OCI-M1 (cell line): Measurements from ENCODE around the gene AKR1D1.
"Not testable (repeated sequence)": the region's sequence is repeated elsewhere in the genome, so short reads cannot be mapped to it uniquely, and the experiment has no call there.

ENCODE experiments used
- DNase-seq: peaks from one replicate; lab custom pipeline; 2025; lab: John Stamatoyannopoulos, UW

AKR1D1 gene

DNA sequence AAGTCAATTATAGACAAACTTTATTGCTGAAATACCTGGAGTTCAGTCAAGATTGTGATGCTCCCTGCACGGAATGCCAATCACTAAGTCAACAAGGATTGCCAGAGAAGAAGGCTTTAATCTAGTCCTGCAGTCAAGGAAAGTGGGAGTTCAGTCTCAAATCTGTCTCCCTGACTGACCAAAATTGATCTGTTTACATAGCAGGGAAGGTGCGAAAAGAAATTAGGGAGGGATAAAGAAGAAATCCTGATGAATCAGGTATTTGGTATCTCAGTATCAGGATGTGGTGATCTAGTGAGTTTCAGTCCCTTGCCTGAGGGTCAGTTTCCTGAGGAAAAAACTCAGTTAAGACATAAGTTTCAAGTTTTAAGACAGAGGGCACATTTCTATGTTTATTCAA is 2.1 kb upstream of the AKR1D1 start:
- DNase-seq = no peak

DNA sequence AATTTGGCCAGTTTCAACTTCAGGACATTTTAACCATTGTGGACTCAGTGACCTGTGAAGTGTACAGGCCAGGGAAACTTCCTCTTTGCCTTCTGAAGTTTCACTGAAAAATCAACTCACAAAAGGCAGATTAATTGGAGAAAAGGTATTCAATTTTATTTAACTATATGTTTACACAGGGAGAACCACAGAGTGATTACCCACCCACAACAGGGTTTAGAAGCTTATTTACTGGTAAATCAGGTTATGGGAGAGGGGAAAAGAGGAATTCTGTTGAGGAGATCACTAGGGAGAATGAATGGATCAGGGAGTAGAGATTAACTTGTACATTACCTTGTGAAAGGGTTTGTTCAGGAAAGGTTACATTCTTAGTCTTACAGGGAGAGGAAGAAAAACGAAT is 1.7 kb upstream of the AKR1D1 start:
- DNase-seq = no peak

DNA sequence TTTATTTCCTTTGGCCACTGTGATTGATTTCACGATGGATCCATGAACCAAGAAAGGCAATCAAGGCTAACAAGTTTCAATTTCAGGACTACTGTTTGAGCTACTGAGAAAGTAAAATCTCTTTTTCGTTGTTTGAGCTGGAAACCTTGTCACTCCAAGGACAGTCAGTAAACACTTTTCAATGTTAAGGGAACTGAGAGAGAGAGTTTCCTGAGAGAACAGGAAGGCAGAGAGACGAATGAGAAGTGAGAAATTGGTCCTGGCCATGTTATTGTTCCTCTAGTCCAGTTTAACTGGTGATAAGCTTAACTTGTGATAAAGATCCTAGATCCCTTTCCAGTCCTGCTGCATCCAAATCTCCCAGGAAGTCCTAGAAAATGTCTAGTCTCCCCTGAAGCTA is 909 bp upstream of the AKR1D1 start:
- no peak for DNase-seq

DNA sequence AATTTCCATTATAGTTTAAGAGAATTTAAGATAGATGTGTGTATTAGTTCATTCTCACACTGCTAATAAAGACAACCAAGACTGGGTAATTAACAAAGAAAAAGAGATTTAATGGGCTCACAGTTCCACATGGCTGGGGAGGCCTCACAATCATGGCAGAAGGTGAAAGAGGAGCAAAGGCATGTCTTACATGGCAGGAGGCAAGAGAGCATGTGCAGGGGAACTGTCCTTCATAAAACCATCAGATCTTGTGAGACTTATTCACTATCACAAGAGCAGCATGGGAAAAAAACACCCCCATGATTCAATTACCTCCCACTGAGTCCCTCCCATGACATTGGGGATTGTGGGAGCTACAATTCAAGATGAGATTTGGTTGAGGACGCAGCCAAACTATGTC is 473 bp upstream of the AKR1D1 start:
- not testable (repeated sequence) for DNase-seq

DNA sequence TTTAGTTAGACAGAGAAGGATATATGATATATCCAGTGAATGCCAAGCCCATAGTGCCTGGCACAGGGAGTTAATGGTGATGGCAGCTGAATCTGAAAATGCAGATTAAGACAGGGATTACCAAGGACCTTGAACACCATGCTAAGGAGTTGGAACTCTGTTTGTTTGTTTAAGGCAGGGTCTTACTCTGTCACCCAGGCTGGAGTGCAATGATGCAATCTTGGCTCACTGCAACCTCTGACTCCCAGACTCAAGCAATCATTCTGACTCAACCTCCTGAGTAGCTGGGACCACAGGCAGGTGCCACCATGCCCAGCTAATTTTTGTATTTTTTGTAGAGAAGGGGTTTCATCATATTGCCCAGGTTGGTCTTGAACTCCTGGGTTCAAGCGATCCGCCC is 1.6 kb downstream of the AKR1D1 start:
- DNase-seq = no peak

DNA sequence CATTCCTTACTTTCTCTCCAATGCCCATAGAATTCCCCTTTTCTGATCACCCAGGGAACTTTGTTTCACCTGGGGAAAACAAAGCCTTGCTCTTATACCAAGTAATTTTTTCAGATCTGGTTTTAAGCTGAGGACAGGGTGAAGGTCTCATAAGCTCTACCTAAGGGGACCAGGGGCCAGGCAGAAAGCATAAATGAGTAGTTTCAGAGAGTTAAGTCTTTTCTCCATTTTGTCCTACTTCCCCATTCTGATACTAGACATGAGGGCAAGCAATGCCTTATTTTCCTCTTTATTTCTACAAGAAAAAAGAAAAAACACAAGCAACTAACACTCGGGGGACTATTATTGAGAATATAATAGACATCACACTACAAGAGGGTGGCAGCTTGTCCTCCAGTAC is 2.9 kb downstream of the AKR1D1 start:
- DNase-seq = no peak

DNA sequence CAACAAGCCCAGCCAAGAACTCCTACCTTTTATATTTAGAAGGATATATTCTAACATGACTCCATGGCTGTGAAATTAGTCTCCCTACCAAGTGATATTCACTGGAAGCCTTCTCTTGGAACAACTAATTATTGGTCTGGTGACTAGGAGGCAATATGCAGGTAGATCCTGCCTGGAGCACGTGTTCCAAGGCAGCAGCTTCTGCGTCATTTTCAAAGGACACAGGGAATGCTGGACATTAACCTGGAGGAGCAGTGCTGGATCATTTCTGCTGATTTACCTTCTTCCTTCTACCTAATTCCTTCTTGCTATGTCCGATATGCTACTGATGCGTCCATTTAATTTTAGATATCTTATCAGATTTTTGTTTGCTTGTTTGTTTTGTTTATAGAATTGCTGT is 5.6 kb downstream of the AKR1D1 start:
- no peak for DNase-seq

DNA sequence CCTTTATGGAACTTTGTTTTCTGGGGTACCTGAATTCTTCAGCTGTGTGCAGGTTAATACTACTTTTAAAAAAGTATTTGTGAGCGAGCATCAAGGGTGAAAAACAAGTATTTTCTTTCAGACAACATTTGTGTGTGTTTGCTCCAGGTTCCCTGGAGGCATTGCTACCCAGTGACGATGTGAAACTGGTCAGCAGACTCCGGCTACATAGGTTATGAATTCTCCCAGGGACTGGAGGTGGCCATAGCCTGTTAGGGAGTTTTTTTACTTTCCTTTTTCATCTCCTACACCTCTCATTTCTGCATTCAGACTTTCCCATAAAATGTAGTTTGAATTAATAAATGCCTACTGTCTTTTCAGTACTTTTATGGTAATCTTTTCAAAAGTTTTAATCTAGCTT is 7.6 kb downstream of the AKR1D1 start:
- no peak for DNase-seq

DNA sequence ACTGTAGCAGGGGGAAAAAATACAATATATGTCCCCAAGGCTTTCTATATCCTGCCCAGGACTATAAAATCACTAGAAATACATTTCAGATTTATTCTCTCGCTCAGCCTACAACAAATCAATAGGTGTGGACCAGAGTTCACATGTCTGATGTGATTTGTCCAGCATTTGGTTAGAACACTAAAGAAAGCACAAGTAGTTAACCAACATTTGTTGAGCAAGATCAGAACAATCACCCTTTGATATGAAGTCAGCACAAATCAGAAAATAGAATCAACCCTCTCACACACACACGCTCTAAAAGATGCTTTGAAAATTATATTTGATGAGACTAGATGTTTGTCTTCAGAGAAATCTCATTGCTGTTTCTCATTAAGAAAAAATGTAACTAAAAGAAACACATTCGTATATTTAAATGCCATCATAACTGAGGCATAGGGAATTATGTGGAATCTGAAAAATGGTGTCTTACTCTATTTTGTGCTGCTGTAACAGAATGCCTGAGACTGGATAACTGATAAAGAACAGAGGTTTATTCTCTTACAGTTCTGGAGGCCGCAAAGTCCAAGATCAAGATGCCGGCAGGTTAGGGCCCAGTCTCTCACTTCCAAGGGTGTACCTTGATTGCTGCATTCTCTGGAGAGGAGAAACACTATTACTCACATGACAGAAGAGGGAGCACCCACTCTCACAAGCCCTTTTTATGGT is 10.5 kb downstream of the AKR1D1 start:
- DNase-seq = no peak

DNA sequence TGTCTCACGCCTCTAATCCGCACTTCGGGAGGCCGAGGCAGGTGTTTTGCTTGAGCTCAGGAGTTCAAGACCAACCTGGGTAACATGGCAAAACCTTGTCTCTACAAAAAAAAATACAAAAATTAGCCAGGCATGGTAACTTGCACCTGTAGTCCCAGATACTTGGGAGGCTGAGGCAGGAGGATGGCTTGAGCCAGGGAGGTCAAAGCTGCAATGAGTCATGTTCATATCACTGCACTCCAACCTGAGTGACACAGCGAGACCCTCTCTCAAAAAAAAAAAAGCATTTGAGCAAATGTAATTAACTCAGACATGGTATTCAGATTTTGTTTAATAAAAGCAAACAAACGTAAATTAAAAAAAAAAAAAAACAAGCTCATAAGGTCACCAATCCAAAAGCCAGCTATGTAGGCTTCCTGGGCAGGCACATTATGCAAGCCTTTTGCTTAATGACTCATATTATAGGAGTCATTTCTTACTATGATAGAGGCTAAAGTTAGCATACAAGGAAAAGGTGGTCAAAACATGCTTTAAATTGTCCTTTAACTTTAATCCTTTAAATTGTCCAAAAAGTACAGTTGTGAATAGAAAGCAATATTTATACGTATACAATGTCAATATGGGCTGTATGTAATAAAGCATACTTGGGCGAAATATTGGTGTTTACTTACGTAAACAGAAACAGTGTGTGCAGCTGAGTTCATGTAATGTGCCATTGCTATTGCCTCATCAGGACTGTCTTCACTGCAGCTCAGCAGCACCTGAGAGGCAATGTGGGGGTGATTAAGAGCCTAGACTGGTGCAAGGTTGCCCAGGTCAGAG is 13.0 kb downstream of the AKR1D1 start:
- DNase-seq = no peak

DNA sequence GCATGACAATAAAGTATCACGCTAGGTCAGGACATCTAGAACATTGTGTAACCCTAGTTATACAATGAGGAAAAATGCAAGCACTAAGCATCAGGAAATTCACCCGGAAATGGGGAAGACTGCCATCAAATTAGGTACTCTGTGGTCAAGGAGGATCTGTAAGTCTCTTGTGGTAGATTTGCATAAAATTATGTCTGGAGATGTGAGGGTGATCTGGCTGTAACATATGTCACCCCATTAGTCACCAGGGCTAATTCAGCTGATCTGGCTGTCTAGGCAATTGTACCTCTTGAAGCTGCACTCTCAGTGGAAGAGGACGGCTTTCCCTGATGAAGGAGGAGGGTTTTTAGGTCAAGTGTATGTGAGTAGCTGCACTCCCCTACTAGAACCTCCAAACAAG is 14.8 kb downstream of the AKR1D1 start:
- no peak for DNase-seq

DNA sequence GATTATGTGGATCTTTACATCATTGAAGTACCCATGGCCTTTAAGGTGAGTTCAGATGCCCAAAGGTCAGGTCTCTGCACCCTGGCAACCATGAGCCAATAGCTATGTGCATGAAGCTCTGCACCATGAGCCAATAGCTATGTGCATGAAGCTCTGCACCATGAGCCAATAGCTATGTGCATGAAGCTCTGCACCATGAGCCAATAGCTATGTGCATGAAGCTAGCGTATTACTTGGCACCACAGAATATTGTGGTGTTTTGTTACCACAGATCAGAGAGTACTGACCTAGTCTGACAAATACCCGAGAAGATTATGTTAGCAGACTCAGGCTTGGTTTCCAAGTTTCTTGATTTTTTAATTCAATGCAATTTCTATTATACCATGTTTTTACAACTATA is 15.6 kb downstream of the AKR1D1 start:
- DNase-seq = not testable (repeated sequence)

DNA sequence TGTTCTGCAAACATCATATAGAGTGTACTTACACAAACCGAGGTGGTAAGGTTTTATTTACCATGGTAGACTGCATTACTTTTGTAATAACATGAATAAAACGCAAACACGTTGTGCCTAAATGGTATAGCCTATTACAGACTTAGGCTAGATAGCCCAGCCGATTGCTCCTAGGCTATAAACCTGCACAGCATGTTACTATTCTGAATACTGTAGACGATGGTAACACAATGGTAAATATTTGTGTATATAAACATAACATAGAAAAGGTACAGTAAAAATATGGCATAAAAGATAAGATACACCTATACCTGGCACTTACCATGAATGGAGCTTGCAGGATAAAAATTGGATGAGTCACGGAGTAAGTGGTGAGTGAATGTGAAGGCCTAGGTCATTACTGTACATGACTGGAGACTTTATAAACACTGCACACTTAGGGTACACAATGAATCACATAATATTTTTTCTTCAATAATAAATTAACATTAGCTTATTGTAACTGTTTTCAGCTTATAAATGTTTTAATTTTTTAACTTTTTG is 16.3 kb downstream of the AKR1D1 start:
- DNase-seq = no peak

DNA sequence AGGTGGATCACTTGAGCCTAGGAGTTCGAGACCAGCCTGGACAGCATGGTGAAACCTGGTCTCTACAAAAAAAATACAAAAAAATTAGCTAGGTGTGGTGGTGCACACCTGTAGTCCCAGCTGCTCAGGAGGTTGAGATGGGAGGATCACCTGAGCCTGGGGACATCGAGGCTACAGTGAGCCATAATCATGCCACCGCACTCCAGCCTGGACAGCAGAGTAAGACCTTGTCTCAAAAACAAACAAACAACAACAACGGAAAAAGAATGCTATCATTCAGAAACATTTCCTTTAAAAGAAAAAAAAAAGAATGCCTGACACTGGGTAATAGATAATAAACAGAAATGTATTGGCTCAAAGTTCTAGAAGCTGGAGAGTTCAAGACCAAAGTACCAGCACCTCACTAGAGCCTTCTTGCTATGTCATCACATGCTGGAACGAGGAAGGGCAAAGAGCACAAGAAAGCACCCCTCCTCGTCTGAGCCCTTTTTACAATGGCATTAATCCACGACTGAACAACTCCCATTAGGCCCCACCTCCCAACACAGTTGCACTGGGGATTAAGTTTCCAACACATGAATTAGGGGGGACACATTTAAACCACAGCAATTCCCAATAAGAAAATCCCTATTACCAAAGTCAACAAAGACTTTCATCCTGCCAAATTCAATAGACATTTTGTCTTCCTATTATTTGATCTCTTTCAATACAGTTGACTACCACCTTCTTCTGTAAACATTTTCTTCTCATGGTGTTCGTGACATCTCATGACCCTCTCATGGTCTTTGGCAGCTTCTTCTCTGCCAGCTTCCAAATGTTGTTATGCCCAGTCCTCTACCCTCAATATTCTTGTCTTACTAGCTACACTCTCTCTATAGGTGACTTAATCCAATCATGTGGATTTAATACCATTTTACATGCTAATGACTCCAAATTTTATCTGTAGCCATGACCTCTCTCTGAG is 20.0 kb downstream of the AKR1D1 start:
- no peak for DNase-seq

DNA sequence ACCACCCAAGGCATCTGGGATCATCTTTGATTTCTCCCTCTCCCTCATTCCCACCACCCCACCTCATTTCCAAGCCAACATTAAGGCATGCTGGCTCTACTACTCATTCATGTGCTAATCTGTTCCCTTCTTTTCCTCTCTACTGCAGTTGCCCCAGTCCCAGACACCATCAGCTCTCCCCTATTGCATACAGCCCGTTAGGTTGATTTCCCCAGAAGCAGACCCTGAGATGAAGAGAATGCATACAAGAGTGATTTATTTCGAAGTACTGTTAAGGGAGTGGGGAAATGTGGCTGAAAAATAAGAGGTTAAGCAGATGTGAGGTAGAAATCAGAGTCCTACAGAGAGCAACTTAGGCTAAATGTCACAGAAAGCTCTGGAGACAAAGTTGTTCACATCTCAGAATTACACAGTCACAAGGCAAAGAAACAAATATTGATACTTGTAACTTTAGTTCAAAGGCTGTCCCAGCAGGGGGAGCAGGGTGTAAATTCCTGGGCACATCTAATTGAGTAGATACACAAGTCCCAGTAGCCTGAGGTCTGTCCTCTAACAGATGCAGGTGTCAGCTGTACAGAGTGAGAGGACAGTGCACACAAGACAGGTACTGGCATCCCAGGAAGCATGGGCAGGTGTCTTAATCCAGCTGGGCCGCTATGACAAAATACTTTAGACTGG is 20.9 kb downstream of the AKR1D1 start:
- DNase-seq = peak; percentile 47

DNA sequence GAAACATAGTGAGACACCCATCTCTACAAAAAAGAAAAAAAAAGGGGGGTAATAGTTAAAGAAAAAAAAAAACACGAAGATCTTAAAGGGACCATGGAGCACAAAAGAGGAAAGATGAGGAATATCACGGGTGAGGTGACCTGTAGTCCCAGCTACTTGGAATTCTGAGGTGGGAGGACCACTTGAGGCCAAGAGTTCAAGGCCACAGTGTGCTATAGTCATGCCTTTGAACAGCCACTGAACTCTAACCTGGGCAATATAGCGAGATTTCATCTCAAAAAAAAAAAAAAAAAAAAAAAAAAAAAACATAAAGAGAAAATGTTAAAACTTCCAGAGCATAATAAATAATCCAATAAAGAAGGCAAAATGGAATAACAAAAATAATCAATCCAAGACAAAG is 23.6 kb downstream of the AKR1D1 start:
- DNase-seq = no peak

DNA sequence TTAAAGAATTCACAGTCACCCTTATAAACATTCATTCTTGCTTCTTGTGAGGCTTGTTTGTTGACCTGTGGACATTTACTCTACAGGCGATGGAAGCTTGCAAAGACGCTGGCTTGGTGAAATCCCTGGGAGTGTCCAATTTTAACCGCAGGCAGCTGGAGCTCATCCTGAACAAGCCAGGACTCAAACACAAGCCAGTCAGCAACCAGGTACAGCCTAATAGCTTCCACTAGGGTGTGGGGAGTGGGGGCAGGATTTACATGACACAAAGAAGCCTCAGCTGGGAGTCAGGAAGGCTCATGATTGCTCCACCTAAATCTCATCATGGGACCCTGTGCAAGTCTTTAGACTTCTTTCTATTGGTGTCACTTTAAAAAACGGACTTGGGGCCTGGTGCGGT is 29.0 kb downstream of the AKR1D1 start:
- no peak for DNase-seq

DNA sequence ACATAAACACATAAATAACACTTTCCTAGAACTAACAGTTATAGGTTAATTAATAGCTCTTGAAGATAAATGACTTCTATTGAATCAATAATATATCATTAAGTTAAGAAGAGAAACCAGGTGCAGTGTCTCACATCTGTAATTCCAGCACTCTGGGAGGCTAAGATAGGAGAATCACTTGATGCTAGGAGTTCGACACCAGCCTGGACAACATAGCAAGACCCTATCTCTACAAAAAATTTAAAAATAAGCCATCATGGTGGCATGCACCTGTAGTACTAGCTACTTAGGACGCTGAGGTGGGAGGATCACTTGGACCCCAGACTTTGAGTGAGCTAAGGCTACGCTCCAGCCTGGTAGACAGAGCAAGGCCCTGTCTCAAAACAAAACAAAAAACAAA is 38.8 kb downstream of the AKR1D1 start:
- no peak for DNase-seq

DNA sequence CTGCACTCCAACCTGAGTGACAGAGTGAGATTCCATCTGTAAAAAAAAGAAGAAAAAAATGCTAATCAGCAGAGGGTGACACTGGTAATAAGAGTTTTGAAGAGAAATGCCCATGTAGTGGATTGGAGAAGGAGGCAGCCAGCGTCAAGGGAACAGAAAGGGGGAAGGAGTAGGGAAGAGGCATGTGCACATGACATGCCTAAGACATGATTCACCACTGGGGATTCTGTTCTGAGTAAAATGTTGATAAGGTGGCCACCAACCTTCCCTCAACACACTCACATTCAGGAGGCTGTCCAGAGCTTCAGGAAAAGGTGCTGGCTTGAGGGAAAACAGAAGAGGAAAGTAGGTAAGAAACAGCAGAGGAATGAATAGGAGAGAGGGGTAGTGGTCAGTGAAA is 39.9 kb downstream of the AKR1D1 start:
- DNase-seq = no peak

DNA sequence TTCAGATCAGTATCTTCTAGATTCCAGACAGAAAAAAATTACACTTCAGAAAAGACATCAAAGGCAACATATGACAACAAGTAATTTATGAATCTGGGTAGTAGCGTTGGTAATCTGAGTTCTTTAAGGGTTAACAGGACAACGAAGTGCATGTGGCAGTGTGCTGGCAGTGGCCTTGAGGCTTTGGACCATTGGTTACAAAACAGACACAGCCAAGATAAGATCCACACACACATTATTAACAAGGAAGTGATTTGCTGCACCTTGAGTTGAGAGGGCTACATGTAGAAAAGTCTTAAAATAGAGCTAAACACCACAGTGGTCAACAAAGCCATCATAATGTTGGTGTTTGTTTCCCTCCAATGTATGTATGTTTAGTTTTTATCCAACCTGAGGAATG is 40.6 kb downstream of the AKR1D1 start:
- no peak for DNase-seq

DNA sequence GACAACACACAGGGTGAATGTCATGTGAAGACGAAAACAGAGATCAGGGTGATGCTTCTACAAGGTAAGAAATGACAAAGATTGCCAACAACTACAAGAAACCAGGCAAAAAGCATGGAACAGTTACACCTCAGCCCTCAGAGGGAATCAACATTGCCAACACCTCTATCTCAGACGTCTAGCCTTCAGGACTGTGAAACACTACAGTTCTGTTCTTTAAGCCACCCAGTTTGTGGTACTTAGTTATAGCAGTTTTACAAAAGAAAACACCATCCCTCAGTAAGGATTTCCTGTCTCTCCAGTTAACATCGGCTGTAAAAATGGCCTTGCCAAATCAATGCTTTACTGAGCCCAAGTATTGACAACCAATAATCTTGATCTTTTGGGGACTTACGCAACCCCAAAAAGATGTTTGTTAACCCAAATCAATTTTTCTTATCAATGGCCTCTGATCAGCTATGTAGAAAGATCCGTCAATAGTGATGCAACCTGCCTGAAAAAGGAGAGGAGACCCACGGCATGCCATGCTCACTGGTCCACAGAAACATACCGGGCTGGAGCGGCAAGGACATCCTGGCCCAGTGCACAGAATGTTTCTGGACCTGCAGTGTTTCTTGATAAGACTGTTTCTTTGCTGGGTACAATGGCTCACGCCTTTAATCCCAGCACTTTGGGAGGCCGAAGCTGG is 44.0 kb downstream of the AKR1D1 start:
- DNase-seq = no peak
